Pericardium fibroblast (primary cell): ENCODE data around the gene MRPL55. TPM values are rescaled to one million over a fixed set of nuclear protein-coding genes. Genes with fewer than 3 reads are reported as not detected.

Experiments used
- total RNA-seq: library from RNA; depleted of rRNA; stranded (reverse); fragments of >200 nt; gene quantifications from 2 replicates; pipeline ENCODE4 v1.2.3, GENCODE V29; 2015

MRPL55 gene
- total RNA-seq: 60.0 and 60.2 TPM in 2 replicates

GRCh38 chr1:228109073-228109961, at the start of gene MRPL55:
MRPL55 (minus strand) TSS chr1:228109299; CDS start chr1:228108260, 1,039 bp downstream.

GRCh38 chr1:228149406-228150119, 40.5 kb upstream of the MRPL55 start, which contains the start of gene GJC2:
GJC2 (plus strand) TSS chr1:228149930; CDS start chr1:228157759, 7,829 bp downstream.

GRCh38 chr1:228139931-228140723, 31.0 kb upstream of the MRPL55 start, which contains the start of gene GUK1:
GUK1 (plus strand) TSS chr1:228140279; CDS start chr1:228140303, 24 bp downstream.

GRCh38 chr1:228102791-228103620, 6.1 kb downstream of the MRPL55 start, which contains the start of gene C1orf35:
C1orf35 (minus strand) TSS chr1:228103325; CDS start chr1:228103227, 98 bp downstream.

GRCh38 chr1:228082214-228082917, 26.7 kb downstream of the MRPL55 start, which contains the start of gene ARF1:
ARF1 (plus strand) TSS chr1:228082708; CDS start chr1:228097115, 14,407 bp downstream.

Other genes with a start within 250 kb of the MRPL55 start
- 0.47 and 1.5 TPM in 2 replicates for gene WNT9A, start 161.4 kb downstream of the MRPL55 start, total RNA-seq
- not detected in 2 replicates for gene WNT3A, start 102.3 kb downstream of the MRPL55 start, total RNA-seq
- 348 and 401 TPM in 2 replicates for gene ARF1, start 26.6 kb downstream of the MRPL55 start, total RNA-seq
- 5.8 and 10.7 TPM in 2 replicates for gene C1orf35, start 6.0 kb downstream of the MRPL55 start, total RNA-seq
- 373 and 571 TPM in 2 replicates for gene GUK1, start 31.0 kb upstream of the MRPL55 start, total RNA-seq
- 0.60 and 6.2 TPM in 2 replicates for gene GJC2, start 40.6 kb upstream of the MRPL55 start, total RNA-seq
- 2.2 and 4.1 TPM in 2 replicates for gene IBA57, start 56.5 kb upstream of the MRPL55 start, total RNA-seq
- 5.3 and 6.9 TPM in 2 replicates for gene OBSCN, start 98.7 kb upstream of the MRPL55 start, total RNA-seq